Mucosa of stomach (tissue), 1 donor: ENCODE measurements around the gene ATL2.

ENCODE experiments used
- H3K27me3 ChIP-seq: one replicate; pipeline ENCODE4 v1.7.0; 2013; ENCODE audit warnings: mild to moderate bottlenecking, low read length; ENCODE audit not compliant: control insufficient read depth, insufficient read depth
- H3K36me3 ChIP-seq: one replicate; pipeline ENCODE4 v1.7.0; 2013; ENCODE audit warnings: low read length; ENCODE audit not compliant: control insufficient read depth, insufficient read depth
- H3K4me1 ChIP-seq: one replicate; pipeline ENCODE4 v1.7.0; 2013; ENCODE audit warnings: mild to moderate bottlenecking, low read length; ENCODE audit not compliant: control insufficient read depth, insufficient read depth
- H3K4me3 ChIP-seq: one replicate; pipeline ENCODE4 v1.7.0; 2013; ENCODE audit warnings: low read length
- H3K9ac ChIP-seq: one replicate; pipeline ENCODE4 v1.7.0; 2013; ENCODE audit warnings: mild to moderate bottlenecking, low read length, moderate library complexity
- H3K9me3 ChIP-seq: one replicate; pipeline ENCODE4 v1.7.0; 2013; ENCODE audit warnings: mild to moderate bottlenecking, low read length, moderate library complexity; ENCODE audit not compliant: control insufficient read depth
- donor health status: Pancreatic carcinoma.

The ATL2 gene

GRCh38 chr2:38246105-38246504 lies 131.0 kb downstream of the ATL2 start:
- Histone ChIP-seq H3K9me3 (no peaks in the 10 kb centered on the region), H3K4me1 (no peaks in the 10 kb centered on the region), H3K27me3 (no peaks in the 10 kb centered on the region), H3K36me3 (no peaks in the 10 kb centered on the region), H3K4me3 (no peak overlapping the region), H3K9ac (no peak overlapping the region)

- no peak overlapping the region for H3K4me3 ChIP-seq
- H3K27me3 ChIP-seq, result no peaks in the 10 kb centered on the region
- no peaks in the 10 kb centered on the region for H3K36me3 ChIP-seq
- H3K9ac ChIP-seq, result no peak overlapping the region
- no peaks in the 10 kb centered on the region for H3K9me3 ChIP-seq
- H3K4me1 ChIP-seq, result no peaks in the 10 kb centered on the region
Observed at GRCh38 chr2:38245114-38245641, 131.9 kb downstream of the ATL2 start.

- H3K9ac ChIP-seq, result no peak overlapping the region
- H3K9me3 ChIP-seq, result no peaks in the 10 kb centered on the region
- no peaks in the 10 kb centered on the region for H3K36me3 ChIP-seq
- no peak overlapping the region for H3K4me3 ChIP-seq
- no peaks in the 10 kb centered on the region for H3K4me1 ChIP-seq
- H3K27me3 ChIP-seq, result no peaks in the 10 kb centered on the region
Observed at GRCh38 chr2:38244301-38244700, 132.8 kb downstream of the ATL2 start.
